Activated CD4-positive, alpha-beta T cell treated with anti-CD3 and anti-CD28 coated beads for 24 hours (primary cell): Measurements from ENCODE around the gene CHRNB1.
"Not testable (repeated sequence)": the region's sequence is repeated elsewhere in the genome, so short reads cannot be mapped to it uniquely, and the experiment has no call there.

Experiments
- DNase-seq, 2 donors: peaks; one replicate each; pipeline ENCODE4 v3.0.0-alpha.2; 2020; ENCODE audit warnings: low read depth in 2 of 2

Gene CHRNB1

GRCh38 chr17:7467498-7467897 is 22.6 kb downstream of the CHRNB1 start:
- DNase-seq: no peak

- DNase-seq: no peak
These were observed 23.4 kb downstream of the CHRNB1 start for GRCh38 chr17:7468290-7468689.

- no peak for DNase-seq
These were observed 24.0 kb downstream of the CHRNB1 start for GRCh38 chr17:7468804-7469389.

GRCh38 chr17:7469843-7470242 is 25.0 kb downstream of the CHRNB1 start:
- DNase-seq: not testable (repeated sequence)

- not testable (repeated sequence) for DNase-seq
These were observed 25.7 kb downstream of the CHRNB1 start for GRCh38 chr17:7470457-7470973.

GRCh38 chr17:7471729-7472128 is 26.9 kb downstream of the CHRNB1 start:
- DNase-seq: no peak

DNA sequence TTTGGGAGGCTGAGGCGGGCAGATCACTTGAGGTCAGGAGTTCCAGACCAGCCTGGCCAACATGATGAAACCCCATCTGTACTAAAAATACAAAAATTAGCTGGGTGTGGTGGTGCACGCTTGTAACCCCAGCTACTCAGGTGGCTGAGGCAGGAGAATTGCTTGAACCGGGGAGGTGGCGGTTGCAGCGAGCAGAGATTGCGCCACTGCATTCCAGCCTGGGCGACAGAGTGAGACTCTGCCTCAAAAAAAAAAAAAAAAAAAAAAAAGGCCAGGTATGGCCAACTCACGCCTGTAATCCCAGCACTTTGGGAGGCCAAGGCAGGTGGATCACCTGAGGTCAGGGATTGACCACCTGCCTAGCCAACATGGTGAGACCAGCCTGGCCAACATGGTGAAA is 29.9 kb downstream of the CHRNB1 start:
- DNase-seq: not testable (repeated sequence)

GRCh38 chr17:7475764-7476422 is 31.0 kb downstream of the CHRNB1 start:
- no peak for DNase-seq

DNA sequence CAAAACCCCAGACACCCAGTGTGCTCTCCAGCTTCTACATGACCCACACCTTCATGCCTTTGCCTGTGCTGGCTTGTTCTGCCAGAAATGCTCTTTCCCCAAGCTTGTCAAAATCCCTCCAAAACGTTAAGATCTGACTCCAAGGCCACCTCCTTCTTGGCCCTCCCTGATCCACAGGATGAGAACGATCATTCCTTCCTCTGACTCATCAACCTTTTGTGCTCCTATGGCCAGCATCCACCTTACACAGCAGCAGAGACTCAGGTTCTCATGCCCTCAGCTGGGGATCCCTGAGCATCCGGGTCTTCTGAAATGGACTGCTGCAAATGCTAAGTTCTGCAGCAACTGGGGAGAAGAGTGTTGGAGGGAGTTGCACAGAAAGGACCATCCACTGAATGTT is 31.6 kb downstream of the CHRNB1 start:
- no peak for DNase-seq

DNA sequence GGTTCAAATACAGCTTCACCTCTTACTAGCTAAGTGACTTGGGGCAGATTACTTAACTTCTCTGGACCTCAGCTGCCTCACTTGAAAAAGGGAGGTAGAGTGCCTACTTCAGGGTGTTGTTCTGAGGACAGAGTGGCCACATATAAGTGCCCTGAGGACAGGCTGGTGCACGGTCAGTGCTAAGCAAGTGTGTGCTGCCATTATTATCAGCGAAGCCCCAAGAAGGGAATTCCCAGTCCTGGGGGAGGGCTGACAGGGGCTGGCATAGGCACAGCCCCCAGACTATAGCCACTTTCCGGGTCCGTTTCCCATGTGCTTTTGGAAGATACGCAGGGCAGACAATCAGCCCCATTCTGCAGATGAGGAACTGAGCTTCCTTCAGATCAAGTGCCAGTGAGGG is 32.1 kb downstream of the CHRNB1 start:
- DNase-seq: no peak

DNA sequence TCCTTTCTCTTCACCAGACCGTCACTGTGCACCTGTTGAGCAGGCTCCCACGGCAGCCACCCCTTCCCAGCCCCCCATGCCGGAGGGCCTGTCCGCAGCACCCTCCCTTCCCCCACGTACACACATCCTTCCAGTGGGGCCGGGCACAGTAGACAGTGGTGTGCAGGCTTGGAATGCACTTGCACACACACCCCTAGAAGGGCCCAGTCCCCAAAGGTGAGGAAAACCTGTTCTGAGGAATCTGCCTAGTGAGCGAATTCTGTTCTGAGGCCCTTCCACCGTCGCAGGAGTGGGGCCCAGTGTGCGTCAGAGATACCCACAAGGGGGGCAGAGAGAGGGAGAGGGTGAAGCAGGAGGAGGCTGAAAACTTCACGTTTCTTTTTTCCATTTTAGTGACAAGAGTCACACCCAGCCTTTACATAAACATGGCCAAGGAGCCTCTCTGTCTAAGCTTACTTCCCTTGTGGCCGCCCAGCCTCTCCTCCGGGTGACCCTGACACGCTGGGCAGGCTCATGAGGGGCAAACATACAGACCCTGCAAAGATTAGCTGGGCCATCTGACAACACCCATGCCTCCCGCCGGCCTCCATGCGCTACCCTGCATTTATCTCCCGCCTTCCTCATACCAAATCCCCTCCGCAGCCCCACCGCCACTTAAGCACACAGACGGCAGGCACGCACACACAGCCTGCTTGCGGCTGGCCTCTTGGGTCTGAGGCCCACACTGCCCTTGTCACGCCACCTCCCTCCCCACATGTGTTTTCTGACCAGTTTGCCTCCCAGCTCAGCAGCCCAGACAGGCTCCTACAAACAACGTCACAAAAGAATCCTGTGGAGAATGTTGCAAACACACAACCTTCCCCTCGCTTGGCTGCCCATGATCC is 32.8 kb downstream of the CHRNB1 start:
- no peak for DNase-seq

DNA sequence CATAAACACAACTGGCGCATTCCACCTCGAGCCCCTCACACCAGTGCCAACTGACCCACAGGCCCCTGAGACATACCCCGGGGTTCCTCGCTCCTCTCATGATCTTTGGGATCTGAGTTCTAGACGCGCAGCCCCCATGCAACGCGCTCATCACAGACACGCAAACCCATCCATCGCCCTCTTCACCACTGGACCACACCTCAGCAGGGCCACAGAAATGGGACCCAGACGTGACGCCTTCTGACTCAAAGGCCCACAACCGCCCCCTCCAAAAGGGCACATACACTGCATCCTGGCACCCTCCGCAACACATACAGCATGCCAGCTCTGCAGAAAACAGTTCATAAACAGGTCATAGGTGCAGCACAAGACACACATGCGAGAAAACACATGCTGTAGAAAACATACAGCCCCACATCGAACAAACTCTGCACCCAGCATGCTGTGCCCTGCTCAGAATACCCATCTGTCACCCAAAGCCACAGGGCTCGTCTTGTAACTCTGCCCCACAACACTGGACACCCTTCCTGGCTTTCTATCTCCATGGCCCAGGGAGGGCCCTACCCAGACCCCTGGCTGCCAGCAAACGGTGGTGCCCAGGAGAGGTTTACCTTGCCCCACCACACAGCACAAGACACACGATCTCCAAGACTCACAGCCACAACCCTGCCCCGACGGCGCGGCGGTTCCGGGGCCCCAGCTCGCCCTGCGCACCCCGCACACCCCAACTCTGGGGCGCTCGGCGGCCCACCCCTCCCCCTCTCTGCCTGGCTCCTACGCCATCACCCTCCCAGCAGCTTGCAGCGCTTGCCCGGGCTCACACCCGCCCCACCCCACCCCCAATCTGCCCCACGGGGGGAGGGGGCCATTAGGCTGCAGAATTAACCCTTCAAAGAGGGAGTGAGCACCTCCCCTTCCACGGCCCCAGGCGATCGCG is 33.7 kb downstream of the CHRNB1 start:
- peak; percentile 27 to 43 for DNase-seq

GRCh38 chr17:7479213-7480088 is 34.6 kb downstream of the CHRNB1 start, which contains the start of gene ZBTB4:
TSS of gene ZBTB4 (minus strand) at chr17:7479631. CDS start at chr17:7466801, 12,830 bp downstream.
- peak; percentile 44 to 45 for DNase-seq

DNA sequence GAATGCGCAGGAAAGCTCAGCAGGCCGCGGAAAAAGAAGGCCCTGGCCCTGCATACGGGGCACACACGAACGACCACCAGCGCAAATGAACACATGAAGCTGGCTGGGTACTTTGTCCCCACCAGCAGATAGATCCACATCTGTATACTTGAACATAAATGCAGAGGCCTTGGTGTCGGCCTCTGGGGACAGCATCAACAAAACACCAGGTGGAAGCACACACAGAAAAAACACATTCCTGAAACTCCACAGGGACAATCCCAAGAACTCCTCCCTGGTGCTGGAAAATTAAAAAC is 35.2 kb downstream of the CHRNB1 start:
- no peak for DNase-seq

- not testable (repeated sequence) for DNase-seq
These were observed 36.4 kb downstream of the CHRNB1 start, which contains the start of gene SLC35G6 for GRCh38 chr17:7481275-7481674. TSS of gene SLC35G6 (plus strand) at chr17:7481446. CDS start at chr17:7481517, 71 bp downstream.

DNA sequence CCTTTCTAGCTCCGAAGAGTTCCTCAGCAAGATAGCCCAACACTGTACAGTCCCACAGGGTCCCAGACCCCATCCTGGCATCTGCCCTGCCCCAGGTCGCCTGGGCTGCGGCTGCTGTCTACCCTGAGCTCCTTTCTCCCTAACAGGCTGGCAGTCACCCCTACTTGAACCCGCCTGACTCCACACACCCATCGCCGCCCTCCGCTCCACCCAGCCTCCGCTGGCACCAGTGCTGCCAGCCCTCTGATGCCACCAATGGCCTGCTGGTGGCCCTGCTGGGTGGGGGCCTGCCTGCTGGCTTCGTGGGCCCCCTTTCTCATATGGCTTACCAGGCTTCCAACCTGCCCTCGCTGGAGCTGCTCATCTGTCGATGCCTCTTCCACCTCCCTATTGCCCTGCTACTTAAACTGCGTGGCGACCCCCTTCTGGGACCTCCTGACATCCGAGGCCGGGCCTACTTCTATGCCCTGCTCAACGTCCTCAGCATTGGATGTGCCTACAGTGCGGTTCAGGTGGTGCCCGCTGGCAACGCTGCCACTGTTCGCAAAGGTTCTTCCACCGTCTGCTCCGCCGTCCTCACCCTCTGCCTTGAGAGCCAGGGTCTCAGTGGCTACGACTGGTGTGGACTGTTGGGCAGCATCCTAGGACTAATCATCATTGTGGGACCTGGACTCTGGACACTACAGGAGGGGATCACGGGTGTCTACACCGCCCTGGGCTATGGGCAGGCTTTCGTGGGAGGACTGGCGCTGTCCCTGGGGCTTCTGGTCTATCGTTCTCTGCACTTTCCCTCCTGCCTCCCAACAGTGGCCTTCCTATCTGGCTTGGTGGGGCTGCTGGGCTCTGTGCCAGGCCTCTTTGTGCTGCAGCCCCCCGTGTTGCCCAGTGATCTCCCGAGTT is 37.2 kb downstream of the CHRNB1 start:
- DNase-seq: not testable (repeated sequence)

DNA sequence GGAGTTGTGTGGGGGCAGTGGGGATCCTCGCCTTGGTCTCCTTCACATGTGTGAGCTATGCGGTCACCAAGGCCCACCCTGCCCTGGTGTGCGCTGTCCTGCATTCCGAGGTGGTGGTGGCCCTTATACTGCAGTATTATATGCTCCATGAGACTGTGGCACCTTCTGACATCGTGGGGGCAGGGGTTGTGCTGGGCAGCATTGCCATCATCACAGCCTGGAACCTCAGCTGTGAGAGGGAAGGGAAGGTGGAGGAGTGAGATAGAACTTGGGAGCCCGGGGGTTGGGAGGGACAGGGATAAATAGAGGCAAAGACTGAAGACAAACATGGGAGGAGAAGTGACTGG is 37.9 kb downstream of the CHRNB1 start:
- not testable (repeated sequence) for DNase-seq

DNA sequence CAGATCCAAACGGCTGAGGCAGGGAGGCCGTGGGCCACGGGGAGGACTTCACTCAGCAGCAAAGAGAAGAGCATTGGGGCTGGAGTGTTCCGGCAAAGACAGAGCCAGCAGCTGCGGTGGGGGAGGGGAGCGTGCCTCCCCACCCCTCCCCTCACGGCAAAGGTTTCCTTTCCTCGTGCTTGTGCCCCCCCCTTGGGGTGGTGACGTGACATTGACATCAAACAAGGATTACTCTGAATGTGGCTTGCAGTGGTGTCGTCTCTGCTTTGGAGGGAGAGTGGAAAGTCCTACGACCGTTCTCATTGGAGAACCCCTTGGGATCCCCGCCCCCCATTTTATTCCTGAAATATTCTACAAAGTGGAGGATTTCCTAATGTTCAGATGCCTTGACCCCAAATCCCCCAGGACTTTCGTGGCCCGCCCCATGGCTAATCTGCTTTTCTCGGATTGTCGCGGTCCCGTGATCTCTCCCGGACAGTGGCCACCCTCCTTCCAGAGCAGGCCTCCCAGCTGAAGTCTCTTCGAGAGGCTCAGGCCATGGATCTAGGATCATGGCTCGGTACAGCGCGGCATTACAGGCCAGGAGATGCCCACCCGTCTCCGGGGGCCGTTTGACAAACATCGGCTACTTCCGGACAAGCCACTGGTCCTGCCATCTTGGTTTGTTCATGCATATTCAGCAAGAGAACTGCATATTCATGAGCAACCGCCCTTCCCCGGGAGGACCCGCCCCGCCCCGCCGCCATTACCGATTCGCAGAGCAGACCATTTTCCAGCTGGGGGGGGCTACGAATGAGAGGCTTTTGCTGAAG is 38.6 kb downstream of the CHRNB1 start:
- peak; percentile 82 to 94 for DNase-seq
